Lower leg skin (tissue), 3 donors: Measurements from ENCODE around the gene MROH2B.

ENCODE experiments used
- CTCF ChIP-seq, 3 donors: fragments of 450-650 bp; IDR thresholded peaks; one replicate each; pipeline ENCODE4 v1.5.1; 2016; ENCODE audit warnings: antibody characterized with exemption in 3 of 3, mild to moderate bottlenecking in 3 of 3, moderate library complexity in 2 of 3
- POLR2A ChIP-seq, 2 donors: fragments of 450-650 bp; IDR thresholded peaks; one replicate each; pipeline ENCODE4 v1.6.1; 2016 to 2017; ENCODE audit warnings: antibody characterized with exemption in 2 of 2, mild to moderate bottlenecking in 1 of 2, moderate library complexity in 1 of 2

GRCh38 chr5:40985501-40985900, 85.6 kb downstream of the MROH2B start:
- TF ChIP-seq POLR2A (IDR thresholded peaks at IDR 0.05) (no peak), CTCF (IDR thresholded peaks at IDR 0.05) (no peak)
